ENCODE results near the gene CEMIP2. TPM values are rescaled to one million over a fixed set of nuclear protein-coding genes. Genes with fewer than 3 reads are reported as not detected.

CEMIP2 gene
- total RNA-seq, 1 experiment from 2014 or later: 17.7 TPM

DNA sequence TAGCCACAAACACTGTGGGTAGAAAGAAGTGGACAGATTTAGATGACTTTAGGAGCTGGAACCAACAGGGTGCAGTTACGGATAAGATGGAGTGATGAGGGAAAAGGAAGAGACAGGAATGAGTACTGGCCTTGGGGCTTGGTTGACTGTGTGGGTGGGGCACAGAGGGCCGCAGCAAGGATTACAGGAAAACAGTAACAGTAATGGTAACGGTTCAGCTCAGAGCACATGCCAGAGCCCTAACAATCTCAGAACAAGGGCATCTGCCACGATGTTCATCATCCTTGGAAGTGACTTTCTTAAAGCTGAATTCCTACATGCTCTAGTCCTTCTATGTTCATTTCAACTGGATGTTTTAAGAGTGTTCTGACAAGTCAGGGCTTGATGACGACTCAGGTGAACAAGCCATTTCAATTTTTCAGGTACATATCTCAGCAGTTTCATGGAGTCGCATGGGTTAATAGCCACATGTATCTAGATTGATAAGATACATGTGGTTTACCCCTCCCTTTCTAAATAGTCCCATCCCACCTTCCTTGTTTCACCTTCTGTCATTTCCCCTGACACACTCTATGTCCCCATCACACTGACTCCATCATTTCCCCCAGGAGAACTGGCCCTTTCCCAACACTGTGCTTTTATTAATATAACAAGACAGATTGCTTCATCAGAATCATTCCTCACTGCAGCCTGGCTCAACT is 65.0 kb downstream of the CEMIP2 start:
- TF ChIP-seq, protein P1, sequence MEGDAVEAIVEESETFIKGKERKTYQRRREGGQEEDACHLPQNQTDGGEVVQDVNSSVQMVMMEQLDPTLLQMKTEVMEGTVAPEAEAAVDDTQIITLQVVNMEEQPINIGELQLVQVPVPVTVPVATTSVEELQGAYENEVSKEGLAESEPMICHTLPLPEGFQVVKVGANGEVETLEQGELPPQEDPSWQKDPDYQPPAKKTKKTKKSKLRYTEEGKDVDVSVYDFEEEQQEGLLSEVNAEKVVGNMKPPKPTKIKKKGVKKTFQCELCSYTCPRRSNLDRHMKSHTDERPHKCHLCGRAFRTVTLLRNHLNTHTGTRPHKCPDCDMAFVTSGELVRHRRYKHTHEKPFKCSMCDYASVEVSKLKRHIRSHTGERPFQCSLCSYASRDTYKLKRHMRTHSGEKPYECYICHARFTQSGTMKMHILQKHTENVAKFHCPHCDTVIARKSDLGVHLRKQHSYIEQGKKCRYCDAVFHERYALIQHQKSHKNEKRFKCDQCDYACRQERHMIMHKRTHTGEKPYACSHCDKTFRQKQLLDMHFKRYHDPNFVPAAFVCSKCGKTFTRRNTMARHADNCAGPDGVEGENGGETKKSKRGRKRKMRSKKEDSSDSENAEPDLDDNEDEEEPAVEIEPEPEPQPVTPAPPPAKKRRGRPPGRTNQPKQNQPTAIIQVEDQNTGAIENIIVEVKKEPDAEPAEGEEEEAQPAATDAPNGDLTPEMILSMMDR (IDR thresholded peaks at IDR 0.05; ENCODE audit: unreplicated experiment): no peak
- peak; percentile 76 for DNase-seq (ENCODE audit: unreplicated experiment)
- intact Hi-C loops (cut with micrococcal nuclease): no loop called here
- Mint-ChIP-seq H3K36me3 (ENCODE audit: insufficient read depth, unreplicated experiment) (peaks cover 45% of the 10 kb centered on the region), H3K27ac (ENCODE audit: low read depth, unreplicated experiment) (peak overlapping the region; percentile 20), H3K27me3 (ENCODE audit: insufficient read depth, unreplicated experiment) (no peaks in the 10 kb centered on the region), H3K4me1 (ENCODE audit: insufficient read depth, unreplicated experiment) (peaks cover 17% of the 10 kb centered on the region), H3K9me3 (ENCODE audit: unreplicated experiment) (no peaks in the 10 kb centered on the region), H3K4me3 (ENCODE audit: unreplicated experiment) (no peak overlapping the region)
- BruUV-seq (replicated peaks): no TSS peak
- ChIA-PET CTCF (interaction anchor here (0.6 to 4.4 kb wide), 7 partner anchors 12 to 1377 kb away, joined by 3 to 27 read pairs (median 4); no protein-coding TSS in a partner anchor), POLR2A (interaction anchor here (0.6 to 2.1 kb wide), 13 partner anchors 10 to 1371 kb away, joined by 3 to 16 read pairs (median 3); partner anchors contain the start of gene CEMIP2)

DNA sequence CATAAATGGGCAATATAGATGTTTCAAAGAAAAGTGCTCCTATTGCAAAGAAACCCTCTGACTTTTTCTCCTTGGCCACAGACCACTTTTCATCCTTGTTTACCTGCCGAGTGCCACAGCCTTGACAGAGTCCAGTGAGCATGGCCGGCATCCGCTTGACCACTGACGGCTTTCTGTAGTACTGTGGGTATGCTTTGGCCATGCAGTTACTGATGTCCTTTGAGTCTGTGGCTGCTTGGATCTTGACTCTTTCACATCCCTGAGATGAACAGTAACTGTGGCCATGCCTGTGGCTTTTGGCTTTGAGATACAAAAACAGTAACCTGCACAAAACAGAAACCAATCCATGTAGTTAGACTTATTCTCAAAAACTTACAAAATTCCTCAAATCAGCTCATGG is 70.4 kb downstream of the CEMIP2 start:
- DNase-seq (ENCODE audit: unreplicated experiment): no peak
- POLR2A ChIA-PET: interaction anchor here (1.8 kb wide), 1 partner anchor 21 kb away, joined by 6 read pairs; no protein-coding TSS in a partner anchor
- no peaks in the 10 kb centered on the region for H3K9me3 Mint-ChIP-seq (ENCODE audit: unreplicated experiment)
- TF ChIP-seq, protein P1 (IDR thresholded peaks at IDR 0.05; ENCODE audit: unreplicated experiment): no peak
- H3K27ac Mint-ChIP-seq (ENCODE audit: low read depth, unreplicated experiment): no peak overlapping the region
- CTCF ChIA-PET: no interaction called here
- no TSS peak for BruUV-seq (replicated peaks)
- no peak overlapping the region for H3K4me3 Mint-ChIP-seq (ENCODE audit: unreplicated experiment)
- intact Hi-C loops (cut with micrococcal nuclease): no loop called here
- H3K36me3 Mint-ChIP-seq (ENCODE audit: insufficient read depth, unreplicated experiment): peaks cover 54% of the 10 kb centered on the region
- H3K27me3 Mint-ChIP-seq (ENCODE audit: insufficient read depth, unreplicated experiment): no peaks in the 10 kb centered on the region
- H3K4me1 Mint-ChIP-seq (ENCODE audit: insufficient read depth, unreplicated experiment): peaks cover 3% of the 10 kb centered on the region

DNA sequence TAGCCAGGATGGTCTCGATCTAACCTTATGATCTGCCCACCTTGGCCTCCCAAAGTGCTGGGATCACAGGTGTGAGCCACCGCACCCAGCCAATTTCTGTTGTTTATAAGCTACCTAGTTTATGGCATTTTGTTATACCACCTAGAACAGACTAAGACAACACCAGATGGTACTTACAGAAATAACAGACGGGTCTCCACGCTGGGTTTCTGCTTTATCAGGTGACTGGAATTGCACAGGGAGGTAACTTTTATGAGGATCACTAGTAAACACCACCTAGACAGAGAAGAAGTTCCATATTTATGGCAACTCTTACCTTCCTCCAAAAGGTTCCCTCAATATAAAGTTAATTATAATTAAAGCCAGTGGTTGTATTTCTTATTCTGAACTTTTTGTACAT is 74.0 kb downstream of the CEMIP2 start:
- Mint-ChIP-seq H3K27ac (ENCODE audit: low read depth, unreplicated experiment) (no peak overlapping the region), H3K4me1 (ENCODE audit: insufficient read depth, unreplicated experiment) (peaks cover 13% of the 10 kb centered on the region), H3K4me3 (ENCODE audit: unreplicated experiment) (no peak overlapping the region), H3K9me3 (ENCODE audit: unreplicated experiment) (no peaks in the 10 kb centered on the region), H3K36me3 (ENCODE audit: insufficient read depth, unreplicated experiment) (peaks cover 46% of the 10 kb centered on the region), H3K27me3 (ENCODE audit: insufficient read depth, unreplicated experiment) (no peaks in the 10 kb centered on the region)
- TF ChIP-seq, protein P1 (IDR thresholded peaks at IDR 0.05; ENCODE audit: unreplicated experiment): no peak
- ChIA-PET POLR2A (no interaction called here), CTCF (interaction anchor here (0.6 to 6.1 kb wide), 3 partner anchors 10 to 21 kb away, joined by 6 to 42 read pairs (median 6); no protein-coding TSS in a partner anchor)
- intact Hi-C loops (cut with micrococcal nuclease): no loop called here
- DNase-seq (ENCODE audit: unreplicated experiment): no peak
- no TSS peak for BruUV-seq (replicated peaks)

DNA sequence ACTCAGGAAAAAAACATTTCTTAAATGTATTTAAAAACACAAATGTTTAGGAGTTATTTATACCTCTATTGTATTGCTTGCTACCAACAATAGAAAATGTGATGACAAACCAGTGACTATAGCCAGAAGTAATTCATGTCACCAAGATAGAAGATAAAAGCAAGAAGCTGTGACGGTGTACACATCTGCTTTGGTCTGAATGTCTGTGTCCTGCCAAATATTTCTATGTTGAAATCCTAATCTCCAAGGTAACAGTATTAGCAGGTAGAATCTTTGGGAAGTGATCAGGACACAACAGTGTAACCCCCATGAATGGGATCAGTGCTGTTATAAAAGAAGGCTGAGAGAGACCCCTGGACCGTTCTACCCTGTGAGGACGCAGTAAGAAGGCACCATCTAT is 74.7 kb downstream of the CEMIP2 start:
- no peak overlapping the region for H3K4me3 Mint-ChIP-seq (ENCODE audit: unreplicated experiment)
- no peak overlapping the region for H3K27ac Mint-ChIP-seq (ENCODE audit: low read depth, unreplicated experiment)
- CTCF ChIA-PET: interaction anchor here (1.3 to 6.1 kb wide), 2 partner anchors 9 to 21 kb away, joined by 6 to 42 read pairs; no protein-coding TSS in a partner anchor
- POLR2A ChIA-PET: interaction anchor here (0.8 to 2.1 kb wide), 2 partner anchors 10 to 1121 kb away, joined by 3 to 16 read pairs; no protein-coding TSS in a partner anchor
- peaks cover 46% of the 10 kb centered on the region for H3K36me3 Mint-ChIP-seq (ENCODE audit: insufficient read depth, unreplicated experiment)
- intact Hi-C loops (cut with micrococcal nuclease): no loop called here
- no peaks in the 10 kb centered on the region for H3K9me3 Mint-ChIP-seq (ENCODE audit: unreplicated experiment)
- H3K4me1 Mint-ChIP-seq (ENCODE audit: insufficient read depth, unreplicated experiment): peaks cover 13% of the 10 kb centered on the region
- no peak for DNase-seq (ENCODE audit: unreplicated experiment)
- H3K27me3 Mint-ChIP-seq (ENCODE audit: insufficient read depth, unreplicated experiment): no peaks in the 10 kb centered on the region
- TF ChIP-seq, protein P1 (IDR thresholded peaks at IDR 0.05; ENCODE audit: unreplicated experiment): no peak
- BruUV-seq (replicated peaks): no TSS peak

Data from MCF 10A (cell line).